D341Med (cell line): ENCODE measurements around the gene HAT1.
"Not testable (repeated sequence)": the region's sequence is repeated elsewhere in the genome, so short reads cannot be mapped to it uniquely, and the experiment has no call there.

Experiments
- DNase-seq: peaks from one replicate; pipeline ENCODE4 v3.0.0; 2012; ENCODE audit warnings: low spot score

The HAT1 gene

DNA sequence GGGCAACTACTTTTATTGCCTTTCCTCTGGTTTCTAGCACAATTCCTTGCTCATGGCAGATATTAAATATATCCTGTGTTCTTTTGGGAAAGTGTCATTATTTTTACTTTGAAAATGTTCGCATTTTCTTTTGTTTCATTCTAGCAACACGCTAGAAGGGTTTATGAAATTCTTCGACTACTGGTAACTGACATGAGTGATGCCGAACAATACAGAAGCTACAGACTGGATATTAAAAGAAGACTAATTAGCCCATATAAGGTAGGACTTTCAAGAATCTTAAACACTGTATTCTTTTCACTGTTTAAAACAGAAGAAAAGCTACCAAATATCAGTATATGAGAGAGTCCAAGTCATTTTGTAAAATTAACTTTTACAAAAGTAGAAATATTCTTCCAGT, 56.8 kb downstream of the HAT1 start:
- DNase-seq = no peak

- DNase-seq = not testable (repeated sequence)
Measured at GRCh38 chr2:171983924-171984323, 61.7 kb downstream of the HAT1 start.

DNA sequence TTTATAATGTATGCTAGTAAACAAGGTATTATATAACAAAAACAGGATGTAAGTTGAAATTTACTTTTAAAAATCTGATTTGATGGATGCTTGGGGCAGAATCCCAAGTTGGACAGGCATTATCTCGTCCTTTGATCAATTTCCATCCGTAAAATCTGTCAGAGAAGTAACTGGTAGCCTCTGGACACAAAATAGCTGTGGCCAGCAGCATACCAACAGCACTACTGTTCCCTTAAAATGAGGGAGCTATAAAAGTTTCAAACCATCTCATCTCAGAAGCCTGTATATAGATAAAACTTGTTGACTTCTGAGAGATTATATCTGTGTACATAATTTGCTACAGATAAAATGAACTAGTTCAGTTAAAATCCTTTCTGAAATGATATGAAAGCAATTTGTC, 62.8 kb downstream of the HAT1 start:
- DNase-seq = no peak

DNA sequence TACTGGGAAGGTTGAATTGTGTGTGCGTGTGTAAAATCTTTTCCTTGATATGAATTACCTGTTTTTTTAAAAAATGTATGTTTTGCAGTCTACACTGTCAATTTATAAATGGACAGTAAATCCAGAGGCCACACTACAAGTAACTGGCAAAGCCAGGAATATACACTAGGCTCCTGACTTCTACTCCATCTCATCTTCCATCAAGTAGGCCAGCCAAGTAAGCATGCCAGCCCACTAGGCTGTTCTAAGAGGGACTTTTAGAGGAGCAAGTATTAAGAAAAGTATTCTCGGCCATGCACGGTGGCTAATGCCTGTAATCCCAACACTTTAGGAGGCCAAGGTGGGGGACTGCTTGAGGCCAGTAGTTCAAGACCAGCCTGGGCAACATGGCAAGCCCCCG, 64.5 kb downstream of the HAT1 start:
- no peak for DNase-seq

GRCh38 chr2:171991027-171991426, 68.8 kb downstream of the HAT1 start:
- DNase-seq = no peak

DNA sequence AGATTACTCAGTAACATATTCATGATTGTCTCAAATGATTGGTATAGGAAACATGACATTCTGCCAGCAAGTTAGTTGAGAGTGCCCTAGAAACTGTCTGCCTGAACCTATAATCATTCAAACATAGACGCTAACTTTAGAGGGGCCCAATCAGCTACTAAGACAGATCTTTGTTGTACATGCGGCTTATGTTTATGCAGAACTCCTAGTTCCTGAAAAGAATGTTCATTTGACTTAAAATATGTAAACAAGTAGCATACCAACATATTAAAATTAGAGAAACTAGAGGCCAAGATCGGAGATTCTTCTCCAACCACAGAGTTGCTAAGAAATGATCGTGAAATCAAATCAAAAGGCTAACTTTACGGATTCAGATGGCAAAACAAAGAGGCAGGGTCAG, 73.3 kb downstream of the HAT1 start:
- no peak for DNase-seq

DNA sequence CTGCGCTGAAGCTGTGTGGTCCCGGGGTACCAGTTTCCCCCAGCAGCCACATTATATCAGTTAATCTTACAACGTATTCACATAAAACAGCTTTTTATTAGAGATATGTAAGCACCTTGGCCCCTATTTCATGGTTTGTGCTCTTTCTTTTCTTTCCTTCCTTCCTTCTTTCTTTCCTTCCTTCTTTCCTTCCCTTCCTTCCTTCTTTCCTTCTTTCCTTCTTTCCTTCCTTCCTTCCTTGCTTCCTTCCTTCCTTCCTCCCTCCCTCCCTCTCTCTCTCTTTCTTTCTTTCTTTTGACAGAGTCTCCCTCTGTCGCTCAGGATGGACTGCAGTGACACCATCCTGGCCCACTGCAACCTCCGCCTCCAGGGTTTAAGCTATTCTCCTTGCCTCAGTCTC, 73.8 kb downstream of the HAT1 start:
- DNase-seq = no peak

GRCh38 chr2:171997031-171997430, 74.8 kb downstream of the HAT1 start:
- not testable (repeated sequence) for DNase-seq

DNA sequence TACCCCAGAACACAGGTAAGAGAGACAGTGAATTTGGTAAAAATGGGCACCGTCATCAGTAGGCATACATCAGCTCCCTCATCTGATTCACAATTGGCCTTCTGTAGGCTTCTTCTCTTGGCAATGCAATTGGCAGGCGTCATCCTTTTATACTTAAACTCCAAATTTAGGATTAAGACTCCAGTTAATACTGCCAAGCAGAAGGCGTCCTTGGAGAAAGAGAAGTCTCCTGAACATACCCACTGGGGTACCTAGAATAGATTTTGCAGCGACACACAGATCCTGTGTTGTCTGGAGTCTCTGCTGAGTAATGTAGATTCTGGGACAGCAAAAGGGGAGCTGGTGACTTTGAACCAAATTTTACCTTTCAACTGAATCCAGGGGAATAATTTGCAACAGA, 76.9 kb downstream of the HAT1 start:
- DNase-seq = peak; percentile 26

DNA sequence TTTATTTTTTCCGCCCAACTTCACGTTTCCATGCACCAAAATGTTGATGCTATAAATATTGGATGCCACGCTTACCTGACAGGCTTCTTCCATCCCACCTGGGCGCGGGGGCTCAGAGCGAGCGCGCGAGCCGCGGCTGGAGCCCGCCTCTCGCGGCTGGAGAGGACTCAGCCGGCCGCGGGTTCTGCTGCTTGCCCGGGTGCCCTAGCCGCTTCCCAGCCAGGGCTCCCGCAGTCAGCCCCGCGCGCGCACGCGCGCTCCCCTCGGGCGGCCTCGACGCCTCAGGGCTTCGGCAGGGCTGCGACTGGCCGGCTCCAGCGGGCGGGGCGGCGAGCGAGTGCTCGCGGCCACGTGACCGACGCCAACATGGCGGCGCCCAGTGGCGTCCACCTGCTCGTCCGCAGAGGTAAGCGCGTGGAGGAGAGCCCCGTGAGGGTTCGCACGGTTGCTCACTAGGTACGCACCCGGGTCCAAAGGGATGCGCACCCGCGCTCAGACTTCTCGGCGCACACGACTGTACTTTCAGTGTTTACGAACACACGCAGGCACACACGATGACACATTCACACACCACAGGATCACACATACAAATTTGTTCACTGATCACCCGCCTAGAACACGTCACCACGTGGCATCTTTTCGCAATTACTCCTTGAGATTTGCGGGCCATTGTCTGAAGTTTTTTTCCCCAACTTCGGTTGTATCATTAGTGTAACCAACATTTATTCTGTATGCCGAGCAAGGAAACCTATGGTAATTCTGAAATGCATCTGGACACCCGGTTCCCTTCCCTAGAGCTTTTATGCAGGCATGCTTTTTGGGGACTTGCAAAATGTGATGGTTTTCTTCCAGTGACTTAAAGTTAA, 77.6 kb downstream of the HAT1 start, which contains the start of gene METAP1D:
Gene METAP1D, plus strand, starts transcription at position 350 of the 866 bp plus-strand sequence. Its CDS starts 17 bp downstream, at position 367.
- DNase-seq = peak; percentile 98

DNA sequence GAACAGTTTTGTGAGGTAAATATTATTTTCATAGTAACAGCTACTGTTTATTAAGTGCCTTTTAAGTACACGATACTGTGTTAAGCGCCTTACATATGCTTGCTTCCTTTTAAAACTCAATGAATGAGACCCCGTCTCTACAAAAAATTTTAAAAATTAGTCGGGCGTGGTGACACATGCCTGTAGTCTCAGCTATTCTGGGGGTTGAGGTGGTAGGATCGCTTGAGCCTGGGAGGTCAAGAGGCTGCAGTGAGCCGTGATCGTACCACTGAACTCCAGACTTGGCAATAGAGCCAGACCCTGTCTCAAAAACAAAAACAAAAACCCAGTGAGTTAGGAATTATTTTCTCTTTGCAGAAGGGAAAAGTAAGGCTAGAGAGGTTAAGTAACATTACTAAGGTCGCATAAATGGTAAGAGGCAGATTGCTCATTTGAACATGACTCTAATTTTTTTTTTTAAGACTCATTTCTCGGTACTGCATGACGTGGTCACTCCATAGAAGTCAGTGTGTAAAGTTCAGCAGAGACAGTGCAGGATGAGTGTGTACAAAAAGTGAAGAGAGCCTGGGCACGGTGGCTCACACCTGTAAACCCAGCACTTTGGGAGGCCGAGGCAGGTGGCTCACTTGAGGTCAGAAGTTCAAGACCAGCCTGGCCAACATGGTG, 78.6 kb downstream of the HAT1 start:
- DNase-seq = no peak

GRCh38 chr2:172007372-172007771, 85.1 kb downstream of the HAT1 start:
- no peak for DNase-seq

DNA sequence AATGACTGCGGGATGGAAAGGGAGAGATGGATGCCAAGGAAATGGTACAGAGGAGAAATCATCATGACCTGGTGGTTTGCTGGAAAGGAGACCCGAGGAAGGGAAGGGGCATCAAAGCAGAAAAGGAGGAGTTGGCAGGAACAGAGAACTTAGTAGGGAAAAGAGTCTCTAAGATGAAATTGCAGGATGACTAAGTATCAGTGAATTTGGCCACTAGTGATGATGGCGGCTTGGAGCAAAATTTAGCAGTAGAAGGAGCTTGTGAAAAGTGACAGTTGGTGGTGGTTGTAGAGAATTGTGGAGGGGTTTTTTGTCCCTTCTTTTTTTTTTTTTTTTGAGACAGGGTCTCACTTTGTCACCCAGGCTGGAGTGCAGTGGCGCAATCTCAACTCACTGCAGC, 87.6 kb downstream of the HAT1 start:
- DNase-seq = no peak

DNA sequence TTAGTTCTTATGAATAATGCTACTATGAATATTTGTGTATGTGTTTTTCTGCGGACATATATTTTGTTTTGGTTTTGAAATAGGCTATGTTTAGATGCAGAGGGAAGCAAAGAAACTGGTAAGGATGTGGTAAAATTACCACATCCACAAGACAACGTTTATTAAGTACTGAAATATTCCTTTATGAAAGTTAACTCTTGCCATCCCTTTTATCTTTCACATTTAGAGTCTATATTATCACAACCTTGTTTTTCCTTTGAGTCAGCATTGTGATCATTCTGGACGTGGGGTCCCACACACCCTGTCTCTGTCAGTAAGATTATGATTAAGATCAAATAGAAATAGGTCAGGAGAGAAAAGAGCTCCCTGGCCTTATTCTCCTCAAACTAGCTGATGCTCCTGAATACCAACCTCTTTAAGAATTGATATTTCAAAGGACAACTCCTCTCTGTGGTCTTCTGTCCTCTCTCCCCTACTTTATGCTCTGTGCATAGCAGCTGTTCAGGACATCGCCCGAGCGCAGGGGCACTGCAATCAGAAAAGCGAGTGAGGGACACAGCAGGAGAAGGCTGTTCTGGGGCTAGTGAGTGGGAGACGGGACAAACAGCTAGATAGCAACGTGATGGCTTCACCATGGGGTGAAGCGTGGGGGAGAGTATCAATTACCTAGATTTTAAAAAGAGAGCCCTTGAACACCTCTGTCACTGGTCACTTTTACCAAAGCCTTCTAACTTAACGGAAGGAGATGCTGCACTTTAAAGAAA, 89.7 kb downstream of the HAT1 start:
- DNase-seq = no peak

GRCh38 chr2:172012677-172013391, 90.6 kb downstream of the HAT1 start:
- DNase-seq = no peak

GRCh38 chr2:172013396-172013795, 91.1 kb downstream of the HAT1 start:
- no peak for DNase-seq

- DNase-seq = peak; percentile 31
Measured at GRCh38 chr2:172021074-172021931, 99.0 kb downstream of the HAT1 start.

GRCh38 chr2:172021955-172022354, 99.7 kb downstream of the HAT1 start:
- DNase-seq = peak; percentile 43

DNA sequence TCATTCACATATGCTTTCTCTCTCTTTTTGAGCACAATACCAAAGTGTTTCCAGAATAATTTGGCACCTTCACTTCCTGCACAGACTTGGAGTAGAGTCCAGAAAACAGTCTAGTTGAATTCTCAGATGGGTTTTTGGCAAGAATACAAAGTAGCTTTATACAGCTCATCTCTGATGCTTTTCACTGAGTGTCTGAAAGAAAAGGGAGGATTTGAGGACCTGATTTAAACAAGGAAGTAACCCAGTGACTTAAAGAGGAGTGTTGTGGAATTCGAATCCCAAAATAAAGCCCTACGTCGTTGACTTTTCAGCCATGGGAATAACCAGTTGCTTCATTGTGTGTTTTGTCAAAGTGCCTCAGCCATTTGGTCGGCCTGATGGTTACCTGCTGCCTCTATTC, 109.3 kb downstream of the HAT1 start:
- DNase-seq = no peak
